ENCODE results near the gene CXCL5.
"Not testable (repeated sequence)": the region's sequence is repeated elsewhere in the genome, so short reads cannot be mapped to it uniquely, and the experiment has no call there.

Gene CXCL5

DNA sequence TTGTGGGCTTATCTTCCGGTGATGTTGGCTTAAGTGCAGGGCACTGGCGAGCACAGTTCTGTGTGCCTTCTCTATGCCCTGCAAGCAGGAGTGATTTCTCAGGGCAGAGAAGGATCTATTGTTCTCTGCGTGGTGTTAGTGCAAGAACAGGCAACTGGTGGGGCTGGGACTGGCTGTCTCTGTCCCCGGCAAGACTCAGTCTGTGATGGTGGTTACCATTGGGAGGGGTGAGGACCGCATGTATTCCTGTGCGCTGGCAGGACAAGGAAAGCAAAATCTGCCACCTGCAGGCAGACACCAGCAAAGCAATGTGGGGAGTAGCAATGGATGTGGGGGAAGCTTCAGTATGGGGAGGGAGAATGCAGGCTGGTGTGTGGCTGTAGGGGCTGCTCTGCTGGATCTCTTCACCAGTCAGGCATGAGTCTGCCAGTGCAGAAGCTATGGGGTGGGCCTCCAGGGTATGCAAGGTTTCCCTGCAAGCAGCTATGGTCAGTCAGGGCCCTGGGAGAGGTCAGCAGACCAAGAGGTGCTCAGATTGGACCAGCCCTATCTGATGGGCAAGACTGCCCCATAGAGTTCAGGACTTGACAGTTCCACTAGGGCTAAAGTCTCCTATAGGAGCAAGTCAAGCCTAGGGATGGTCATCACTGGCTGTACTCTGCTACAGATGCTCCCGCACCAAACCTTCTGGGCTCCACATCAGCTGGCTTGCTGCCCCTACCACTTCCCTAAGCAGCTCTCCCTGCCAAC, 33.4 kb downstream of the CXCL5 start:
- DNase-seq = no peak

GRCh38 chr4:73962724-73963123, 35.8 kb downstream of the CXCL5 start:
- DNase-seq = no peak

DNA sequence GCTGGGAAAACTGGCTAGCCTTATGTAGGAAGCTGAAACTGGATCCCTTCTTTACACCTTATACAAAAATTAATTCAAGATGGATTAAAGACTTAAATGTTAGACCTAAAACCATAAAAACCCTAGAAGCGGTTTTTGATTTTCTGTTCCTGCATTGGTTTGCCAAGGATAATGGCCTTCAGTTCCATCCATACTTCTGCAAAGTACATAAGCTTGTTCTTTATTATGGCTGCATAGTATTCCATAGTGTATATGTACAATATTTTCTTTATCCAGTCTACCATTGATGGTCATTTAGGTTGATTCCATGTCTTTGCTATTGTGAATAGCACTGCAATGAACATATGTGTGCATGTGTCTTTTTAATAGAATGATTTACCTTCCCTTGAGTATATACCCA, 39.4 kb downstream of the CXCL5 start:
- DNase-seq = not testable (repeated sequence)

DNA sequence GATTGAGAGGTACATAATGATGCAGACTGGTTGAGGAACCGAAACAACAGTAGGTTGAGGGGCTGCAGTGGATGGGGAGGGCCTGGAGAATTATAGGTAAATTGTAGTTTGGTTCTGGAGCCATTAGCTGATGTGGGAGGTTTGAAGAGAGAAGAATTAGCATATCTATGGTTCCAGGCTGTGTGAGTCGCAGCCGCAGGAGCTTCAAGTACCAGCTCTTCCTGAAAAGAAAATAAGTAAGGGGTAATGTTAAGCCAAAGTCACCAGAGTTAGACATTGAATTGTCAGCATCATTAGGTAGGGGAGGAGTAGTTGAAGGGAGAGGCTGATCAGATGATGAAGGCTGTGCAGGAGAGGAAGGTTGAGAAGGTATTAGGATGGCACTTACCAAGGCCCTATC, 46.1 kb downstream of the CXCL5 start:
- no peak for DNase-seq

- DNase-seq = not testable (repeated sequence)
Observed at GRCh38 chr4:73950376-73950920, 48.0 kb downstream of the CXCL5 start.

DNA sequence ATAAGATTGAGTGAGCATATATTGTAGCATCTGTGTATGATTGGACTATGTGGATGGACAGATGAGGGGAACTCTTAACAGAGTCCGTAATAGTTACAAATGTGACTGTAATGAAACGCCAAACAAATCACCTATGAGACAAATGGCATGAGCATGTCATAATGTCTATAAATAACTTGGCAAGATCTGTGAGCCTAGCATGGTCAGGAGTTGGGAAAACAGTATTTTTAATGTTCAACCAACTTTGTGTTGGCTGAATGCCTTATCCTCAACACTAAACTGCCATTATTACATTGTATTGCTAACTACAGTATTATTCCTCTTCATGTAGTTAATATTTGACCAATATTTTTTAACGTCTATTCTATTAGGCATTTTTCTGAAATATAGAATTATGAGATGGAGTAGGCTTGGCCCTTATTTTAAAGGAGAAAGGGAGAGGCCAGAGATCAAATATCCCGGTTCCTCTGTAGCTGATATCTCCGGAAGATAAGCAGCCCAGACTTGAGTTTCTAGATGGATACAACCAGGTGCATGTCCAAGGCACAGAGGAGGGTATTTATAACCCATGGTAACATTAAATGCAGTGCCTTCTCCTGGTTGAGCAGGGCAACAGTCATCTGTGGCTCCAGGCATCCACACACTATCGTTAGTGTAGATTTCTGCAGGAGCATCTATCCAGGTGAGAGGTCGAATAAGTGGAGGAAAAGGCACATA, 49.3 kb downstream of the CXCL5 start:
- DNase-seq = no peak

DNA sequence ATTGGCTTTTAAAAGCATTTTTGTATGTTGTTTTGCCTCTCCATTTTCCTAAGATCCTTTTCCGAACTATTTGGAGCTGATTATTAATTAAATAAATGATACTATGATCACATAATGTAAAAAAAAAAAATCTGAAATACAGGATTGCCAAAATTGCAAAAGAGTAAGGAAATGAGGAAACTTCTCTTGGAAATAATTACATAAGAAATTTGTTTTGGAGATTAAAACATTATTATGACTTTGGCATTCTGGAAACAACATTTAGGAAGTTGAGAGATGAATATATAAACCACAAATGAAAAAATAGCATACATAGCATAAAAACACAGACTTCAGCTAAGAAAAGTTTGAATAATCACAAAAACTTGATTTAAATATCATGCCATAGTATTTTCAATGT, 50.2 kb downstream of the CXCL5 start:
- DNase-seq = no peak

GRCh38 chr4:73947239-73947985, 51.1 kb downstream of the CXCL5 start:
- no peak for DNase-seq

DNA sequence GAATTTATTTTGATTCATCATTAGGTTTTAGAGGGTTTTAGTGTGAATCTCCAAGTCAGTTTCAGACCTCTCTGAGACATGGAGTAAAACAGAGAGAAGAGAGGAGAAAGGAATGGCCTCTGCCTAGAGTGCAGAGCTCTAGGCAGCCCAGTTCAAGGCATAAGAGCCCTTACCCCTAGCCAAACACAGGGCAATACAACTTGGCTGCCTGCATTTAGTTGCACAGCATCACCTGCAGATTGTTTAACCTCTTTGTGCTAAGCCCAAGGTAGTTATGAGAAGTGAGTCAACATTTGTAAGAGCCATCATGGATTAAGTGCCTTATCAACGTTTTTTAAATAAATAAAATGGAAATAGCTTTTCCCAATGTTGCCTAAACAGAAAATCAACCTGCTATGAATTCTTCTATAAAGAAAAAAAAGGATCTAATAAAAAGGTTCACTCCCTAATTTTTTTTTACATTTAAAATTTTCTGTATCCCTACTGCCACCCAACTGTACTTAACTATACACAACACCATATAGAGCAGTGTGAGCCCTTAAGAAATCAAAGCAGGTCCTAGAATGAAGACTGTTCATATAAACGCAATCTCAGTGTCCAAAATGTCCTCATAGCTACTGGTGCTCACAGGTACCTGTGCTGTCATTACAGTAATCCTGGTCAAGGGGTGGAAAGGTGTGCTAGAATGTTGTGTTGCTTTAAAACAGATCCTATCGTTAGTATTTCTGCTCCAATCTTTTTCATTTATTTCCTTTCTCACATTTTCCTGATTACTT, 52.6 kb downstream of the CXCL5 start:
- DNase-seq = no peak
